Immature natural killer cell (primary cell): ENCODE results near the gene IZUMO4. TPM values are rescaled to one million over a fixed set of nuclear protein-coding genes. Genes with fewer than 3 reads are reported as not detected.

Source experiments
- DNase-seq, 3 donors: peaks; one replicate each; pipeline ENCODE4 v3.0.0; 2022; ENCODE audit warnings: mixed read lengths in 1 of 3
- H3K27ac Mint-ChIP-seq, 6 donors: one replicate each; pipeline ENCODE4 v1.8.0; 2020; ENCODE audit warnings: mixed read lengths in 6 of 6, mild to moderate bottlenecking in 5 of 6, inconsistent platforms in 4 of 6, moderate library complexity in 3 of 6
- H3K27me3 Mint-ChIP-seq, 3 donors: one replicate each; pipeline ENCODE4 v1.8.0; 2020 to 2021; ENCODE audit warnings: low read depth in 3 of 3, mild to moderate bottlenecking in 3 of 3, mixed read lengths in 3 of 3, moderate library complexity in 3 of 3, inconsistent platforms in 1 of 3
- H3K36me3 Mint-ChIP-seq, 3 donors: one replicate each; pipeline ENCODE4 v1.8.0; 2020; ENCODE audit warnings: mixed read lengths in 3 of 3, inconsistent platforms in 2 of 3, mild to moderate bottlenecking in 2 of 3
- H3K4me1 Mint-ChIP-seq, 2 donors: one replicate each; pipeline ENCODE4 v1.8.0; 2020; ENCODE audit warnings: inconsistent platforms in 2 of 2, mild to moderate bottlenecking in 2 of 2, mixed read lengths in 2 of 2, moderate library complexity in 1 of 2
- H3K4me3 Mint-ChIP-seq, 5 donors: one replicate each; pipeline ENCODE4 v1.8.0; 2020; ENCODE audit warnings: mild to moderate bottlenecking in 5 of 5, mixed read lengths in 5 of 5, inconsistent platforms in 3 of 5, moderate library complexity in 3 of 5
- H3K9me3 Mint-ChIP-seq, 6 donors: one replicate each; pipeline ENCODE4 v1.8.0; 2020; ENCODE audit warnings: mild to moderate bottlenecking in 6 of 6, mixed read lengths in 6 of 6, inconsistent platforms in 4 of 6, moderate library complexity in 3 of 6
- polyA plus RNA-seq, 3 donors: library from polyadenylated mRNA; unstranded; fragments of 300-500 nt; fragmentation: Illumina TruSeq; gene quantifications; one replicate each; pipeline ENCODE4 v1.2.3, GENCODE V29; 2021

IZUMO4 gene
- polyA plus RNA-seq, 3 donors from 2014 or later, result 0.42 TPM; not detected in 2

DNA sequence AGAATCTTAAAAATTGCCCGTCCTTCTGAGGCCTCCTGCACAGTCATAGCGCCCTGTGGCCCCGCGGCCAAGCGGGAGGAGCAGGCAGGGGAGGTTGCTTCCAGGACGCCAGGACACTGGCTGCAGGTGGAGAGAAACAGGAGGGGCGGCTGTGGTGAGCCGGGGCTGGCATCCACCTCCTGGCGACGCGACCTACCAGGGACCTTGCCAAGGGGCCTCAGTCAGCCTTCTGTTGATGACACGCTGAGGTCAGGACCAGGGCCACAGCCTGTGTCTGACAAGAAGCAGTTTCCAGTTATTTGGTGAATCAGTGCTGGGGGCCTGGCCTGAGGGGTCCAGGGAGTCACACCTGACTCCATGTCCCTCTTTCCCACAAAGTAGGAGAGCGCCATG lies 32.3 kb upstream of the IZUMO4 start:
- no peak for DNase-seq
- H3K36me3 Mint-ChIP-seq, result no peaks in the 10 kb centered on the region
- H3K27ac Mint-ChIP-seq, result peak overlapping the region in 2 of 6 donors; percentile 10 to 40
- H3K27me3 Mint-ChIP-seq, result peaks cover 10 to 21% (median 13%) of the 10 kb centered on the region in 3 donors
- H3K9me3 Mint-ChIP-seq, result no peaks in the 10 kb centered on the region
- peaks cover 33 to 39% of the 10 kb centered on the region in 2 donors for H3K4me1 Mint-ChIP-seq
- no peak overlapping the region for H3K4me3 Mint-ChIP-seq

DNA sequence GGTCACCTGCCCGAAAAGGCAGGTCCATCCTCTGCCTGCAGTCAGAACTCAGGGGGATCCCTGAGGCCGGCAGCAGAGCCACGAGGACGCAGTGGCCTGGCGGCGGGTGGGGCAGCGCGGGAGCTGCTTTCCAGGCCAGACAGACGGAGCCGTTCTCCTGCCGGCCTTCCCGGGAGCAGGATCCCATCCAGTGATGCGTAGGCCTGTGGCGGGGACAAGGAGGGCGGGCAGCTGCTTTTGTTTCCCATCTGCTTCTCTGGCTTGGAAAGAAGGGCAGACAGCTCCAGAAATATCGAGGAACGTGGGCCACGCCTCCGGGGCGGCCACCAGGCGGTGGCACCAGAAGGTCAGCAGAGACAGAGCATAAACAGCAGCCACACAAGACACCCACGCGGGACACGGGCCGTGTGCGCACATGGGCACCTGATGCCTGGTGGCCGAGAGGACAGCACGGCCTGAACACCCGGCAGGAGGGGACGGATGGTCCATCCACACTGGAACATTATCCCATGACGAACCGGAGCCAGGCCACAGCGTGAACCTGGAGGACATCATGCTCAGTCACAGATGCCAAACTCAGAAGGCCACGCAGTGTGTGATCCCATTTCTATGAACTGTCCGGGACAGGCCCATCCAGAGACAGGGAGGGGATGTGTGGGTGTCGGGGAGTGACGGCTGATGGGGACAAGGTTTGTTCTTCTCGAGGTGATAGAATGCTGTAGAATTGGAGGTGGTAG lies 31.8 kb upstream of the IZUMO4 start:
- DNase-seq, result no peak
- Mint-ChIP-seq H3K27me3 (peaks cover 10 to 26% (median 18%) of the 10 kb centered on the region in 3 donors), H3K4me1 (peaks cover 38 to 42% of the 10 kb centered on the region in 2 donors), H3K27ac (peak overlapping the region in 4 of 6 donors; percentile 21 to 77 (median 36)), H3K4me3 (no peak overlapping the region), H3K36me3 (no peaks in the 10 kb centered on the region), H3K9me3 (no peaks in the 10 kb centered on the region)

DNA sequence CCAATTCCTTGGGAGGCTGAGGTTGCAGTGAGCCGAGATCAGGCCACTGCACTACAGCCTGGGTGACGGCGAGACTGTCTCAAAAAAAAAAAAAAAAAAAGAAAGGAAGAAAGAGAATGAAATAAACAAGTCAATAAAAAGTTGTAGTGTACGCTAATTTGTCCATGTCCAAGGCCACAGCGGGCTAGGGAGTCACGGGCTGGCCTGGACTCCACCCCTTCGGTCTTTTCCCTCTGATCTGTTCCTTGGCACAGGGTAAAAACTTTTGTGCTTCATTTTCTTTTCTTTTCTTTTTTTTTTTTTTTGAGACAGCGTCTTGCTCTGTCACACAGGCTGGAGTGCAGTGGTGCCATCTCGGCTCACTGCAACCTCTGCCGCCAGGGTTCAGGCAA lies 26.3 kb upstream of the IZUMO4 start:
- no peaks in the 10 kb centered on the region for H3K9me3 Mint-ChIP-seq
- H3K4me1 Mint-ChIP-seq, result peaks cover 28 to 41% of the 10 kb centered on the region in 2 donors
- H3K4me3 Mint-ChIP-seq, result no peak overlapping the region
- DNase-seq, result no peak
- H3K27me3 Mint-ChIP-seq, result peaks cover 12 to 35% (median 17%) of the 10 kb centered on the region in 3 donors
- H3K36me3 Mint-ChIP-seq, result peaks cover 6 to 25% (median 17%) of the 10 kb centered on the region in 3 donors
- peak overlapping the region in 5 of 6 donors; percentile 28 to 86 (median 80) for H3K27ac Mint-ChIP-seq

DNA sequence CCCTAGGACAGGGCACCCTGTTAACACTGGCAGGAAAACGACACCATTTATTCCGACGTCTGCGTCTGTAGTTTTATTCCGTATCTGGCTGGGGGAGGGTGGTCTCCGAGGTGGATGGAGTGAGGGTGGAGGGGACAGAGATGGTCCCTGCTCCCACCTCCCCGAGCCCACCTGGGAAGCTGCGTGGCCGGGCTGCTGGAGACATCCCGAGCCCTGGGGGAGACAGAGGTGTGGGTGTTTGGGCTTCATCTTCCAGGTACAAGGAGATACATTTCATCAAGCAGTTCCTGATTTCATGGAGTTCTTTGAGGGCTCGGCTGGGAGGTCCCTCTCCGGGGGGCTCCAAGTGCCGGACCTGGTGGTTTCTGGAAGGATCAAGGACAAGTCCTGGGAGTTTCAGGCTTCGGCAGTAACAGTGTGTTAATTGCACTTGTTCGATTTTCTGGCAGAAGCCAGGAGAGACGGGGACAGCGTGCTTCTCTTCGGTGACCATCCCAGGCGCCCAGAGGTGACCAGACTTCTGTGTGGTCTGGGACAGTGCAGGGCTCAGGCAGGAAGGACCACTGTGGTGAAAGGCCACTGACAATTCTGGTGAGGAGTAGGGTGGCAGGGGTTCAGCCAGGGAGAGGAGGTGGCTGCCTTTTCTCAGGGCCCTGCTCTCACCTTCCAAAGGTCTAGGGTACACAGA lies 25.6 kb upstream of the IZUMO4 start:
- Mint-ChIP-seq H3K36me3 (peaks cover 6 to 29% (median 17%) of the 10 kb centered on the region in 3 donors), H3K4me3 (peak overlapping the region in 1 of 5 donors; percentile 24), H3K4me1 (peaks cover 30 to 41% of the 10 kb centered on the region in 2 donors), H3K9me3 (no peaks in the 10 kb centered on the region), H3K27ac (peak overlapping the region; percentile 70 to 86 (median 80)), H3K27me3 (peaks cover 15 to 39% (median 18%) of the 10 kb centered on the region in 3 donors)
- DNase-seq, result peak in 1 of 3 donors; percentile 10

DNA sequence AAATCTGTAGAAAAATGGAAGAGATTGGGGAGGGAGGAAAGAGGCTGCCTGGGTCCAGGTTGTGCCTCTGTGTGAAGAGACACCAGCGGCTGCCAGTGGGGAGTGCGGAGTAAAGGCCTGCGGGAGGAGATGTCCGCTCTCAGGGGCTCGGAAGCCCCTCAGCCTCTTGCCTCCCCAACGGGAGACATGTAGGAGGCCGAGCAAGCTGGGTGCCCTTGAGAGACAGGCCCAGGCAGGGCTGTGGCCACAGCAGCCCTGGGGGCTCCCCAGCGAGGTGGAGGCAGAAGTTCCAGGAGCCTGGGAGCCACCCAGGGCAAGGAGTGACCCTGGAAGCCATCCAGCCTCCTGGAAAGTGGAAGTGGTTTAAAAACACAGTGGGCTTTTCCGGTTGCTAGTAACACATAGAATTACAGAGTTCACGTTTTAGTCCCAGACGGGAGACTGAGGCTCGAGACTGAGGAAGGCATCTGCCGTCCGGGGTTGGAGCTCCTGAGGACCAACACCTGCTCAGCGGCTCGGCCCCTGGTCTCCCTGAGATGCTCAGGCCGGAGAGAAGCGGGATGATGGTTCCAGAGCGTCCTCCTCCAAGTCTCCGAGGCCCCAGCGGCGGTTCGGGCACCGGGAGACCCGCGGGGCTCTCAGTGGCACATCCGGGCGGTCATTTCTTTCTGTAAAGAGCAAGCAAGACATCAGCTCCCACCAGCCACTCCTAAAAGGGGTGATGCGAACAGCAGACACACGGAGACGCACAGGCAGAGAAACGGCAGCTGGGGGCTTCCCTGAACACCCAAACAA lies 23.8 kb upstream of the IZUMO4 start:
- peak overlapping the region in 1 of 5 donors; percentile 13 for H3K4me3 Mint-ChIP-seq
- peaks cover 21 to 50% (median 24%) of the 10 kb centered on the region in 3 donors for H3K27me3 Mint-ChIP-seq
- no peaks in the 10 kb centered on the region for H3K9me3 Mint-ChIP-seq
- H3K36me3 Mint-ChIP-seq, result peaks cover 6 to 29% (median 17%) of the 10 kb centered on the region in 3 donors
- peak overlapping the region; percentile 70 to 92 (median 79) for H3K27ac Mint-ChIP-seq
- peaks cover 33 to 41% of the 10 kb centered on the region in 2 donors for H3K4me1 Mint-ChIP-seq
- no peak for DNase-seq

DNA sequence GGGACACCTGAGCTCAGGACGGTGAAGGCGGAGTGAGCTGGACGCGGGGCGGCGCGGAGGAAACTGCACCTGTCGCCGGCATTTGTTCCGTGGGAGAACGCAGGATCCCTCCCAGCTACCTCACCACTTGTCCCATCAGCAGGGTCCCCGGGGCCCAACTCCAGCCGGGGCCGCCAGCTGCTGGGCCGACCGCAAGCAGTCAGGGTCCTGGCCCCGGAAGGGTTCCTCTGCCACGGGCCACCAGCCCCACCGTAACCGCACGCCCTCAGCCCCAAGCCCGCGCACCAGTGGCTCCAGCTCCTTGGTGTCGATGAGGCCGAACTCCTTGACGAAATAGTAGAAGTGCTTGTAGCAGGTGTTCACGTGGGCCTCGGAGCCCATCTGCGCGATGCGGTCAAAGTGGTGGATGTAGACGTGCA lies 20.2 kb upstream of the IZUMO4 start:
- DNase-seq, result no peak
- peaks cover 16 to 46% (median 40%) of the 10 kb centered on the region in 3 donors for H3K27me3 Mint-ChIP-seq
- peaks cover 47 to 50% of the 10 kb centered on the region in 2 donors for H3K4me1 Mint-ChIP-seq
- no peaks in the 10 kb centered on the region for H3K9me3 Mint-ChIP-seq
- H3K4me3 Mint-ChIP-seq, result peak overlapping the region in 1 of 5 donors; percentile 15
- peak overlapping the region in 3 of 6 donors; percentile 29 to 66 (median 56) for H3K27ac Mint-ChIP-seq
- H3K36me3 Mint-ChIP-seq, result peaks cover 6 to 39% (median 9%) of the 10 kb centered on the region in 3 donors

DNA sequence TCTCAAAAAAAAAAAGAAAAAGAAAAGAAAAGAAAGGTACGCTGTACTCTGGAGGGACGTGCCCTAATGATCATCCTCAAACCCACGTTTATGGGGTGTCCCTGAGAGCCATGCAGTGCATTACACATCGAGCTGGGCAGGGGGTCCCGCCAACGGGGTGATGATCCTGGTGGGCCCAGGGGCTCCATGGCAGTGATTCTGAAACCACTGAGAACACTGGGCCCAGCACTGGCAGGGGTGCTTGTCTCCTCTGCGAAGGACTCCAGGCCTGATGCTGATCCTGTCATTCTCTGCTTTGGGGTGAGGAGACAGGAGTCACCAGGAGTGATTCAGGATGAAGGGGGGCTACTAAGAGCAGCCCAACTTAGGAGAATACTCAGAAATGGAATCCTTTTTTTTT lies 19.3 kb upstream of the IZUMO4 start:
- Mint-ChIP-seq H3K4me3 (no peak overlapping the region), H3K36me3 (peaks cover 4 to 32% (median 6%) of the 10 kb centered on the region in 3 donors), H3K27ac (peak overlapping the region in 2 of 6 donors; percentile 7 to 66)

DNA sequence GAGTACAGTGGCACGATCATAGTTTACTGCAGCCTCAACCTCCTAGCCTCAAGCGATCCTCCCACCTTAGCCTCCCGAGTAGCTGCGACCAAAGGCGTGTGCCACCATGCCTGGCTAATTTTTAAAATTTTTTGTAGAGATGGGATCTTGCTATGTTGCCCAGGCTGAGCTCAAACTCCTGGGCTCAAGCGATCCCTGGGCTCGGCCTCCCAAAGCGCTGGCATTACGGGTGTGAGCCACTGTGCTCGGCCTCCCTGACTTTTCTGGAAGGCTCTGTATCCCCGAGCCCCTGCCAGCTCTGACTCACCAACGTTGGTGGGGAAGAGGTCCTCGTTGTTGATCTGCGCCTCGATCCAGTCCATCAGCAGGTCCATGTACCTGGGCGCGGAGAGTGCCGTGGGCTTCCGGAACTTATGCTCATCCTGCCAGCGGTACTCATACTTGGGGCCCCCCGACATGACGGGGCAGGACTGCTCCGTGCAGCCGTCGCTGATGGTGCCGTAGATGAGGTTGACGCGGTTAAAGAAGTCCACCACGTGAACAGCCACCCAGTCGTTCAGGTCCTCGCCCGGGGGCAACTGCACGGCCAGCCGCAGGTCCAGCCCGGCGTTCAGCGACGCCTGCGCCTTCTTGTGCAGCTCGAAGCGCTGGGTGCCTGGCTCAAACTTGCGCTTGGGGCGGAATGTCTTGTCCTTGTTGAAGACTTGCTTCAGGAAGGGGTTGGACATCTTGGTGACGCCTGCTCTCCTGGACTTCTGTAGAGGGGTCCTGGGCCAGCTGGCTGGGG lies 18.7 kb upstream of the IZUMO4 start:
- Mint-ChIP-seq H3K27me3 (peaks cover 22 to 48% (median 47%) of the 10 kb centered on the region in 3 donors), H3K36me3 (peaks cover 0 to 29% (median 3%) of the 10 kb centered on the region in 3 donors), H3K4me1 (peaks cover 57 to 58% of the 10 kb centered on the region in 2 donors), H3K4me3 (peak overlapping the region in 1 of 5 donors; percentile 63), H3K9me3 (no peaks in the 10 kb centered on the region), H3K27ac (peak overlapping the region; percentile 96 to 100 (median 99))
- DNase-seq, result no peak

More for the DNA sequence above, 19.3 kb upstream of the IZUMO4 start:
- DNase-seq, result no peak
- Mint-ChIP-seq H3K4me1 (peaks cover 54 to 55% of the 10 kb centered on the region in 2 donors), H3K9me3 (no peaks in the 10 kb centered on the region), H3K27me3 (peaks cover 23 to 47% (median 47%) of the 10 kb centered on the region in 3 donors)

DNA sequence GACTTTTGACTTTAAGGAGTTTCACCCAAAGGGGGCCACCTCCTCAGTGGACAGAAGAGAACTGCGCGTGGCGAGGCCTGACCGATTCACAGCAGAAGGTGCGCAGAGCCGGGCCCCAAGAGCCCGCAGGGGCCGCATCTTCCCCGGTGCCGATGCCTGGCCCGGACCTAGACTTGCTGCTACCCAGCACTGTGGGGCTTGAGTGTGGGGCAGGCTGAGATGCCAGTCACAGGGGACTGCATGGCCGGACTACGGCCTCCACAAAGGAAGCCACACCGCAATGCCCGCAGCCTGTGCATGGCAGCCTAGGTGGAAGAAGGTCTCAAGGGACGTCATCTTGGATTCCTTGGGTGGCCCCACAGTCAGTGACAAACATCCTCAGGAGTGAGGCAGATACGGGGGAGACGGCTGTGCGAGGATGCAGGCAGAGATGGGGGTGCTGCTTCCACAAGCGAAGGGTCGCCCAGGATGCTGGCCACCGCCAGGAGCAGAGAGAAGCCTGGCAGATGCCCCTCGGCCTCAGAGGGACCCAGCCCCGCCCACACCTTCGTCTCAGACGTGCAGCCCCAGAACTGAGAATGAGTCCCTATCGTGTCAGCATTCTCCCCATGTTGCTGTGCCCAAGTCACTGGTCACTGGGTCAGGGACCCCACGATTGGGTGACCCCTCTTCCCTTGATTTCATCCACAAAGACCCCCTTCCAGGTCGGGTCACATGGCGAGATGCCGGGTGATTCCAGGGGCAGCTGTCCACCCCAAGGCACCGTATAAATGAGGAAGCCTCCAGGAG lies 17.4 kb upstream of the IZUMO4 start:
- Mint-ChIP-seq H3K4me1 (peaks cover 58% of the 10 kb centered on the region in 2 donors), H3K27me3 (peaks cover 31 to 58% (median 49%) of the 10 kb centered on the region in 3 donors), H3K9me3 (peaks cover 0 to 3% (median 0%) of the 10 kb centered on the region in 6 donors), H3K36me3 (peaks cover 0 to 29% (median 5%) of the 10 kb centered on the region in 3 donors), H3K4me3 (peak overlapping the region; percentile 59 to 100 (median 98)), H3K27ac (peak overlapping the region; percentile 96 to 100 (median 99))
- DNase-seq, result no peak

DNA sequence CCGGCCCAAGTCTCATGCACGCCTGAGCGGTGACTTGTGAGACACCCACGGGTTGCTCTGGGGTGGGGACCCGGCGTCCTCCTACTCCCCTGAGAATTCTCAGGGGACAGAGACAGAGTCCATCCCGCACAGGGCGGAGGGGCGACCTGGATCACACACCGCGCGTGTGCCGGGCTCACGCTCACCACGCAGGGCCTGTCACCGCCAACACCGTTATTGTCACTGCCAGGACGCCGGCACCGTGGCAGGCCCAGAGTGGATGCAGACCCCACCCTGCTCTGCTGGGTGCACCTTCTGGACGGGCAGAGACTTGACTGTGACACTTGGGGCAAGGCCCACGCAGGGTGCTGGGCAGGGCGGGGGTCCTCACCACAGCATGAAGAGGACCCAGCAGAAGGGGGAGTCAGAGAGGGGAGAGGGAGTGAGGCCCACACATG lies 16.8 kb upstream of the IZUMO4 start:
- H3K27me3 Mint-ChIP-seq, result peaks cover 37 to 64% (median 55%) of the 10 kb centered on the region in 3 donors
- H3K36me3 Mint-ChIP-seq, result peaks cover 0 to 29% (median 4%) of the 10 kb centered on the region in 3 donors
- peak in 1 of 3 donors; percentile 10 for DNase-seq
- peaks cover 56 to 58% of the 10 kb centered on the region in 2 donors for H3K4me1 Mint-ChIP-seq
- peak overlapping the region; percentile 96 to 100 (median 99) for H3K27ac Mint-ChIP-seq
- H3K9me3 Mint-ChIP-seq, result peaks cover 0 to 3% (median 0%) of the 10 kb centered on the region in 6 donors
- H3K4me3 Mint-ChIP-seq, result peak overlapping the region; percentile 98 to 100 (median 98)

DNA sequence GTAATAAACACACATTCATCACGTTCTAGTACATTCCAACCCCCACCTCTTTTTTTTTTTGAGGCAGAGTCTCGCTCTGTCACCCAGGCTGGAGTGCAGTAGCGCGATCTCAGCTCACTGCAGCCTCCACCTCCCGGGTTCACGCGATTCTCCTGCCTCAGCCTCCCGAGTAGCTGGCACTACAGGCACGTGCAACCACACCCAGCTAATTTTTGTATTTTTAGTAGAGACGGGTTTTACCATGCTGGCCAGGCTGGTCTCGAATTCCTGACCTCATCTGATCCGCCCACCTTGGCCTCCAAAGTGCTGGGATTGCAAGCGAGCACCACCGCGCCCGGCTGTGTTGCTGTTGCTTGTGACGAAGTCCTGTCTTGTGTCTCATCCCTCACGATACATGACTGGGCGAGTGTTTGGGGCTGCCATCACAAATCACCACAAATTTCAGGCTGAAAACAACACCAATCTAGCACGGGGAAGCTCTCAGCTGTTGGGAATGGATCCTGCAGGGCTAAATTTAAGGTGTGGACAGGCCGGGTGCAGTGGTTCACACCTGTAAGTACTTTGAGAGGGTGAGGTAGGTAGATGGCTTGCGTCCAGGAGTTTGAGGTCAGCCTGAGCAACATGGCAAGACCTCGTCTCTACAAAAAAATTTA lies 16.3 kb upstream of the IZUMO4 start:
- peaks cover 42 to 67% (median 57%) of the 10 kb centered on the region in 3 donors for H3K27me3 Mint-ChIP-seq
- peak overlapping the region; percentile 98 to 100 (median 98) for H3K4me3 Mint-ChIP-seq
- peaks cover 5 to 32% (median 9%) of the 10 kb centered on the region in 3 donors for H3K36me3 Mint-ChIP-seq
- peak overlapping the region; percentile 96 to 100 (median 99) for H3K27ac Mint-ChIP-seq
- peaks cover 0 to 5% (median 0%) of the 10 kb centered on the region in 6 donors for H3K9me3 Mint-ChIP-seq
- peaks cover 61 to 62% of the 10 kb centered on the region in 2 donors for H3K4me1 Mint-ChIP-seq
- peak in 2 of 3 donors; percentile 12 to 22 for DNase-seq
